ENCODE results near the gene B3GAT3. TPM values are rescaled to one million over a fixed set of nuclear protein-coding genes. Genes with fewer than 3 reads are reported as not detected.
"Not testable (repeated sequence)": the region's sequence is repeated elsewhere in the genome, so short reads cannot be mapped to it uniquely, and the experiment has no call there.

The B3GAT3 gene
- total RNA-seq, 1 donor from 2014 or later = 32.8 TPM

- Mint-ChIP-seq H3K4me3 (ENCODE audit: unreplicated experiment) (peak overlapping the region; percentile 91), H3K27me3 (ENCODE audit: unreplicated experiment) (peaks cover 15% of the 10 kb centered on the region), H3K9me3 (ENCODE audit: unreplicated experiment) (no peaks in the 10 kb centered on the region), H3K36me3 (ENCODE audit: low read depth, unreplicated experiment) (peaks cover 37% of the 10 kb centered on the region), H3K4me1 (ENCODE audit: unreplicated experiment) (peaks cover 50% of the 10 kb centered on the region), H3K27ac (ENCODE audit: unreplicated experiment) (peak overlapping the region; percentile 100)
- DNase-seq (ENCODE audit: low spot score) = no peak
- no peak for TF ChIP-seq CTCF (IDR thresholded peaks at IDR 0.05; ENCODE audit: unreplicated experiment)
These were observed 797 bp upstream of the B3GAT3 start for GRCh38 chr11:62622476-62623089.

- Mint-ChIP-seq H3K4me1 (ENCODE audit: unreplicated experiment) (peaks cover 42% of the 10 kb centered on the region), H3K27me3 (ENCODE audit: unreplicated experiment) (peaks cover 13% of the 10 kb centered on the region), H3K9me3 (ENCODE audit: unreplicated experiment) (no peaks in the 10 kb centered on the region), H3K4me3 (ENCODE audit: unreplicated experiment) (peak overlapping the region; percentile 93), H3K36me3 (ENCODE audit: low read depth, unreplicated experiment) (peaks cover 23% of the 10 kb centered on the region), H3K27ac (ENCODE audit: unreplicated experiment) (peak overlapping the region; percentile 91)
- no peak for DNase-seq (ENCODE audit: low spot score)
- no peak for TF ChIP-seq CTCF (IDR thresholded peaks at IDR 0.05; ENCODE audit: unreplicated experiment)
These were observed 689 bp downstream of the B3GAT3 start for GRCh38 chr11:62621027-62621566.

- H3K9me3 Mint-ChIP-seq (ENCODE audit: unreplicated experiment); DNase-seq (ENCODE audit: low spot score); H3K4me3 Mint-ChIP-seq (ENCODE audit: unreplicated experiment); H3K36me3 Mint-ChIP-seq (ENCODE audit: low read depth, unreplicated experiment); H3K27ac Mint-ChIP-seq (ENCODE audit: unreplicated experiment): not testable (repeated sequence)
- H3K27me3 Mint-ChIP-seq (ENCODE audit: unreplicated experiment) = peaks cover 13% of the 10 kb centered on the region
- peaks cover 12% of the 10 kb centered on the region for H3K4me1 Mint-ChIP-seq (ENCODE audit: unreplicated experiment)
These were observed 4.8 kb downstream of the B3GAT3 start for GRCh38 chr11:62616957-62617356.

- no peak overlapping the region for H3K4me3 Mint-ChIP-seq (ENCODE audit: unreplicated experiment)
- H3K4me1 Mint-ChIP-seq (ENCODE audit: unreplicated experiment) = peaks cover 9% of the 10 kb centered on the region
- H3K9me3 Mint-ChIP-seq (ENCODE audit: unreplicated experiment) = no peaks in the 10 kb centered on the region
These were observed 6.3 kb downstream of the B3GAT3 start for GRCh38 chr11:62615521-62615920.

GRCh38 chr11:62614275-62614674 lies 7.5 kb downstream of the B3GAT3 start:
- no peak for DNase-seq (ENCODE audit: low spot score)
- peaks cover 14% of the 10 kb centered on the region for H3K4me1 Mint-ChIP-seq (ENCODE audit: unreplicated experiment)
- peaks cover 5% of the 10 kb centered on the region for H3K36me3 Mint-ChIP-seq (ENCODE audit: low read depth, unreplicated experiment)
- peaks cover 14% of the 10 kb centered on the region for H3K27me3 Mint-ChIP-seq (ENCODE audit: unreplicated experiment)
- no peak overlapping the region for H3K4me3 Mint-ChIP-seq (ENCODE audit: unreplicated experiment)
- H3K27ac Mint-ChIP-seq (ENCODE audit: unreplicated experiment) = peak overlapping the region; percentile 78
- no peak for TF ChIP-seq CTCF (IDR thresholded peaks at IDR 0.05; ENCODE audit: unreplicated experiment)
- H3K9me3 Mint-ChIP-seq (ENCODE audit: unreplicated experiment) = no peaks in the 10 kb centered on the region

More at GRCh38 chr11:62615521-62615920, 6.3 kb downstream of the B3GAT3 start:
- peaks cover 16% of the 10 kb centered on the region for H3K27me3 Mint-ChIP-seq (ENCODE audit: unreplicated experiment)
- peaks cover 5% of the 10 kb centered on the region for H3K36me3 Mint-ChIP-seq (ENCODE audit: low read depth, unreplicated experiment)
- TF ChIP-seq CTCF (IDR thresholded peaks at IDR 0.05; ENCODE audit: unreplicated experiment) = no peak
- H3K27ac Mint-ChIP-seq (ENCODE audit: unreplicated experiment) = no peak overlapping the region
- DNase-seq (ENCODE audit: low spot score) = no peak
